DOHH2 (cell line): ENCODE measurements around the gene TPCN1.

Experiments used
- H3F3A ChIP-seq: fragments of 200-600 bp; sonication (generic), shearing (Covaris generic); 2 replicates; pipeline ENCODE4 v1.6.0; 2016; ENCODE audit warnings: antibody characterized with exemption, mild to moderate bottlenecking; ENCODE audit not compliant: control insufficient read depth, insufficient read depth
- H3K27ac ChIP-seq: fragments of 200-600 bp; sonication (generic); 2 replicates; pipeline ENCODE4 v1.5.1; 2014; ENCODE audit warnings: low read depth, mild to moderate bottlenecking, low read length, moderate library complexity
- H3K27me3 ChIP-seq: fragments of 200-600 bp; sonication (generic); 2 replicates; pipeline ENCODE4 v1.6.1; 2014; ENCODE audit warnings: mild to moderate bottlenecking, low read length, mixed read lengths; ENCODE audit not compliant: control insufficient read depth
- H3K36me3 ChIP-seq: fragments of 200-600 bp; sonication (generic); 2 replicates; pipeline ENCODE4 v1.6.1; 2014; ENCODE audit warnings: mild to moderate bottlenecking, low read length, moderate library complexity, mixed read lengths; ENCODE audit not compliant: control insufficient read depth
- H3K4me1 ChIP-seq: fragments of 200-600 bp; sonication (generic); 2 replicates; pipeline ENCODE4 v1.6.1; 2014; ENCODE audit warnings: mild to moderate bottlenecking, low read length, mixed read lengths; ENCODE audit not compliant: control insufficient read depth
- H3K4me2 ChIP-seq: fragments of 200-600 bp; sonication (generic); 2 replicates; pipeline ENCODE4 v1.6.0; 2014; ENCODE audit warnings: mild to moderate bottlenecking, low read length, moderate library complexity
- H3K4me3 ChIP-seq: fragments of 200-600 bp; sonication (generic); 2 replicates; pipeline ENCODE4 v1.5.1; 2014; ENCODE audit warnings: mild to moderate bottlenecking, low read length, mixed read lengths
- H3K79me2 ChIP-seq: fragments of 200-600 bp; sonication (generic); 2 replicates; pipeline ENCODE4 v1.6.1; 2014; ENCODE audit warnings: mild to moderate bottlenecking, low read length, mixed read lengths; ENCODE audit not compliant: control insufficient read depth
- H3K9me2 ChIP-seq: fragments of 200-600 bp; sonication (generic); replicated peaks from 2 replicates; pipeline ENCODE4 v1.6.1; 2014; ENCODE audit warnings: mild to moderate bottlenecking, low read length, mixed read lengths; ENCODE audit not compliant: control insufficient read depth
- H3K9me3 ChIP-seq: fragments of 200-600 bp; sonication (generic); 2 replicates; pipeline ENCODE4 v1.6.1; 2014; ENCODE audit warnings: antibody characterized with exemption, low read length, mixed read lengths; ENCODE audit not compliant: control insufficient read depth, insufficient read depth
- H4K20me1 ChIP-seq: fragments of 200-600 bp; sonication (generic); 2 replicates; pipeline ENCODE4 v1.6.0; 2014; ENCODE audit warnings: low read depth, mild to moderate bottlenecking, antibody characterized with exemption, low read length, moderate library complexity; ENCODE audit not compliant: control insufficient read depth, insufficient read depth
- EZH2phosphoT487 ChIP-seq: fragments of 200-600 bp; sonication (generic); IDR thresholded peaks from 2 replicates; pipeline ENCODE4 v1.6.1; 2017; ENCODE audit warnings: borderline replicate concordance, mild to moderate bottlenecking, antibody characterized with exemption, low read length, moderate library complexity, mixed read lengths
- TF ChIP-seq, protein P1 (sequence below): fragments of 200-600 bp; sonication (generic); IDR thresholded peaks from one replicate; pipeline ENCODE4 v1.5.1; 2014; ENCODE audit warnings: antibody characterized with exemption, mild to moderate bottlenecking, low read depth, low read length; ENCODE audit not compliant: poor library complexity, severe bottlenecking

Gene TPCN1

DNA sequence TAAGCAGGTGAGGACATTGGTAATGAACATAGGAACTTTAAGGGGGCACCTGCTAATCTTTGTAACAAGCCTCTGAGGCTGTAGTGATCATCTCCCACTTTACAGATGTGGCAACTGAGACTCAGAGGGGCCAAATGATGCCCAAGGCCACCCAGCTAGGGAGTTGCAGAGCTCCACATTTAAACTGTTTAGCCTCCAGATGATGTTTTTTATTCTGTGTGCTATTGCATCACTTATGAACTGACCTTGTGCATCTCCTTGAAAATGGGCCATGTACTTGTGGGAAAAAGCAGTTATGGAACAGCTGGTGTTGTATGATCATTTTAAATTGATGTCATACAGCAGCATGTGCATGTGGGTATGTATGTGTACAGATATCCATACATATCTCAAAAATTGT is 41.4 kb downstream of the TPCN1 start:
- H3K9me2 ChIP-seq = no peaks in the 10 kb centered on the region
- no peak for TF ChIP-seq EZH2phosphoT487
- TF ChIP-seq, protein P1, sequence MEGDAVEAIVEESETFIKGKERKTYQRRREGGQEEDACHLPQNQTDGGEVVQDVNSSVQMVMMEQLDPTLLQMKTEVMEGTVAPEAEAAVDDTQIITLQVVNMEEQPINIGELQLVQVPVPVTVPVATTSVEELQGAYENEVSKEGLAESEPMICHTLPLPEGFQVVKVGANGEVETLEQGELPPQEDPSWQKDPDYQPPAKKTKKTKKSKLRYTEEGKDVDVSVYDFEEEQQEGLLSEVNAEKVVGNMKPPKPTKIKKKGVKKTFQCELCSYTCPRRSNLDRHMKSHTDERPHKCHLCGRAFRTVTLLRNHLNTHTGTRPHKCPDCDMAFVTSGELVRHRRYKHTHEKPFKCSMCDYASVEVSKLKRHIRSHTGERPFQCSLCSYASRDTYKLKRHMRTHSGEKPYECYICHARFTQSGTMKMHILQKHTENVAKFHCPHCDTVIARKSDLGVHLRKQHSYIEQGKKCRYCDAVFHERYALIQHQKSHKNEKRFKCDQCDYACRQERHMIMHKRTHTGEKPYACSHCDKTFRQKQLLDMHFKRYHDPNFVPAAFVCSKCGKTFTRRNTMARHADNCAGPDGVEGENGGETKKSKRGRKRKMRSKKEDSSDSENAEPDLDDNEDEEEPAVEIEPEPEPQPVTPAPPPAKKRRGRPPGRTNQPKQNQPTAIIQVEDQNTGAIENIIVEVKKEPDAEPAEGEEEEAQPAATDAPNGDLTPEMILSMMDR = no peak
- peaks cover 44% of the 10 kb centered on the region for H3K4me1 ChIP-seq
- H3K79me2 ChIP-seq = peaks cover 14% of the 10 kb centered on the region
- H3K4me2 ChIP-seq = no peak overlapping the region
- H3K36me3 ChIP-seq = peaks cover 66% of the 10 kb centered on the region
- no peaks in the 10 kb centered on the region for H3F3A ChIP-seq
- H3K27me3 ChIP-seq = no peaks in the 10 kb centered on the region
- no peak overlapping the region for H3K27ac ChIP-seq
- 0 out of 2 replicates have a peak, but pooled peaks cover 3% of the 10 kb centered on the region for H4K20me1 ChIP-seq
- H3K9me3 ChIP-seq = no peaks in the 10 kb centered on the region
- no peak overlapping the region for H3K4me3 ChIP-seq

DNA sequence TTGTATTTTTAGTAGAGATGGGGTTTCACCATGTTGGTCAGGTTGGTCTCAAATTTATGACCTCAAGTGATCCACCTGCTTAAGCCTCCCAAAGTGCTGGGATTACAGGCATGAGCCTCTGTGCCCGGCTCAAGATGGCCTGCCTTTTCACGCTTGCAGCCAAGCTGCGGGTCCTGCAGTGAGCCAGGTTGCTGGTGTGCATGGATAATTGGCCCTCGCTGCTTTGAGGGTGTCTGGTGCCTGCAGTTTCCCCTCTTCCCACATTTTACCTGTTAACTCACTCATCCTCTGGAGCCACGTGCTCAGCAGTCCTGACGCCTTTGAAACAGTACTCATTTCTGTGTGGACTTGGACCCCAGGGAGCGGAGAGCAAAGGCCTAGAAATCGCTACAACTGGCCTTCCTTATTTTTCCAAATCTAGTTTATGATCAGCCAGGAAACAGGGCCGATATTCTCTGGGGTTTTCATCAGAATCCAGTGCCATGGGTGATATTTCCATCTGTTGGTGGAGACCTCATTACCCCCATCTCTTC is 42.2 kb downstream of the TPCN1 start:
- Histone ChIP-seq H4K20me1 (0 out of 2 replicates have a peak, but pooled peaks cover 3% of the 10 kb centered on the region), H3K36me3 (peaks cover 73% of the 10 kb centered on the region), H3K27me3 (no peaks in the 10 kb centered on the region), H3F3A (no peaks in the 10 kb centered on the region), H3K4me2 (no peak overlapping the region), H3K9me3 (no peaks in the 10 kb centered on the region), H3K79me2 (peaks cover 13% of the 10 kb centered on the region), H3K9me2 (no peaks in the 10 kb centered on the region), H3K27ac (no peak overlapping the region), H3K4me1 (peaks cover 41% of the 10 kb centered on the region), H3K4me3 (no peak overlapping the region)
- TF ChIP-seq EZH2phosphoT487 = no peak
- TF ChIP-seq, protein P1 = no peak

DNA sequence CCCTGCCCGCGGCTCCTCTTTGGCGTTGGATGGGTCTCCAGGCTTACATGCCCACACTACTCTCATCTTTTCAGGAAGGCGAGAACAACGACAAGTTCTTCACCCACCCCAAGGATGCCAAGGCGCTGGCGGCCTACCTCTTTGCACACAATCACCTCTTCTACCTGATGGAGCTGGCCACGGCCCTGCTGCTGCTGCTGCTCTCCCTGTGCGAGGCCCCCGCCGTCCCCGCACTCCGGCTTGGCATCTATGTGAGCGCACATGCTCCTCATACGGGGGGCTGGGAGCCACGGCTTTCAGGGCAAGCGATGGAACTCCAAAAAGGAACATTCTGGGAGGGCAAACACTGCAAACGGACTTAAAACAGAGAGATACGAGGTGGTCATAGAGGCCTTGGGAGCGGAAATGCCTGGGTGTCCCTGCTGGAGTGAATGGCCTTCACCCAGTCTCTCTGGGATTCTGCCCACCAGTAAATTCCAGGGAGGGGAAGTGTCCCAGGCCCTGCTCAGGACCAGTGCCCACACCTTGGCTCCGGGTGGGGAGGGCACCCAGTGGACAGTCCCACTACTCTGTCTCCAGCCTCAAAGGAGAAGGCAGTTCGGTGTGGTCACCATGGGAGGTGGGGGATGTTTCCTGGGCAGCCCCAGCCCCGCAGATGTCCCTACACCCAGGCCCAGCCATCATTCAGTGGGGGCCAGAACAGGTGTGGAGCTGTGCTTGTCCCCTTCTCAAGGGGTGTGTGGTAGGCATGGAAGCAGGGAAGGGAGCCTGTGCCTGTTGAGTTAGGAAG is 45.0 kb downstream of the TPCN1 start:
- H4K20me1 ChIP-seq = no peaks in the 10 kb centered on the region
- peaks cover 74% of the 10 kb centered on the region for H3K36me3 ChIP-seq
- H3K27me3 ChIP-seq = no peaks in the 10 kb centered on the region
- H3K79me2 ChIP-seq = peaks cover 7% of the 10 kb centered on the region
- H3K27ac ChIP-seq = no peak overlapping the region
- TF ChIP-seq EZH2phosphoT487 = no peak
- TF ChIP-seq, protein P1 = no peak
- H3F3A ChIP-seq = no peaks in the 10 kb centered on the region
- peaks cover 13% of the 10 kb centered on the region for H3K4me1 ChIP-seq
- no peaks in the 10 kb centered on the region for H3K9me2 ChIP-seq
- no peaks in the 10 kb centered on the region for H3K9me3 ChIP-seq
- H3K4me2 ChIP-seq = no peak overlapping the region
- H3K4me3 ChIP-seq = no peak overlapping the region
